HG02588 (cell line): ENCODE measurements around the gene LIN7B.

Source experiments
- ATAC-seq: cut with Tn5 transposase; IDR thresholded peaks from one replicate; pipeline ENCODE4 v1.9.1; 2021; ENCODE audit warnings: mild to moderate bottlenecking, moderate library complexity; ENCODE audit not compliant: unreplicated experiment

LIN7B gene

DNA sequence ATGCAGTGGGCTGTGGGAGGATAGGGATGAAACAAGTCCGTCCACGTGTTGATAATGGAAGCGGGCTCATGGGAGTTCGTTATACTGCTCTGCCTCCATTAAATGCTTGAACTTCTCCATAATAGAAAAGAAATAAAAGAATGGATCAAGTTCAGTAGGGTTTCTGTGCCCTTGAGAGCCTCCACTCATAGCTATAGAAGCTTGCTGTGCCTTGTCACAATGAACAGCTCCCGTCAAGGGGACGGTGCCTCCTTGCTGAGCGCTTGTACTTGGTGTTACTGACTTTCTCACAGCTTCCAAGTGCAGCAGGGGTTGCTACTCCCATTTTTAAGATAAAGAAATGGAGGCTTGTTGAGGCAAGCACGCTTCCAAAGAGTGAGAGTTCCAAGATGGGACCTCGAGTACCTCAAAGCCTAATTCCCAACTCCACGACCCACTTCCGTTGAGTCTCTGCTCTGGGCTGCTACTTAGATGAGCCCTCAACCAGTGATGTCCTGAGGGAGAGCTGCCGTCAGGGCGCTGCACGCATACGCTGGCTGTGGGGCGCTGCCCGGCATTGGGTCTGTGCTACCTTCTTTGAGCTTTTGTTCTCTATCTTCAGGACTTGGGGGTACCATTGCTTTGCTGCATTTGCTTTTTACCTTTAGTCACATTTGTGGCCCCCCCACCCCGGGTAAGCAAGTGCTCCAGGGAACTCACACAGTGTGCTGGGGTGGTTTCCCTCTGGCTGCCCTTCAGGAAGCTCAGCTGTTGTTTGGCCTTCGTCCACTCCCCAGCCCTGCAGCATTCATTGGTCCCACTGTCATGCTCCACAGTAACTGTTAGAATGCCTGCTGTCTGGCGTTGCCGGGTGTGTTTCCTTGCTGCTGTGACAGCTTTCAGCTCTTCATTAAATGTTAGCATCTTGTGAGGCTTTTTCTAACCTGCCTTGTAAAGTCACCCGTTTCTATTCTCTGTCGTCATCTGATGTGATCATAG lies 19.4 kb upstream of the LIN7B start:
- no peak for ATAC-seq

DNA sequence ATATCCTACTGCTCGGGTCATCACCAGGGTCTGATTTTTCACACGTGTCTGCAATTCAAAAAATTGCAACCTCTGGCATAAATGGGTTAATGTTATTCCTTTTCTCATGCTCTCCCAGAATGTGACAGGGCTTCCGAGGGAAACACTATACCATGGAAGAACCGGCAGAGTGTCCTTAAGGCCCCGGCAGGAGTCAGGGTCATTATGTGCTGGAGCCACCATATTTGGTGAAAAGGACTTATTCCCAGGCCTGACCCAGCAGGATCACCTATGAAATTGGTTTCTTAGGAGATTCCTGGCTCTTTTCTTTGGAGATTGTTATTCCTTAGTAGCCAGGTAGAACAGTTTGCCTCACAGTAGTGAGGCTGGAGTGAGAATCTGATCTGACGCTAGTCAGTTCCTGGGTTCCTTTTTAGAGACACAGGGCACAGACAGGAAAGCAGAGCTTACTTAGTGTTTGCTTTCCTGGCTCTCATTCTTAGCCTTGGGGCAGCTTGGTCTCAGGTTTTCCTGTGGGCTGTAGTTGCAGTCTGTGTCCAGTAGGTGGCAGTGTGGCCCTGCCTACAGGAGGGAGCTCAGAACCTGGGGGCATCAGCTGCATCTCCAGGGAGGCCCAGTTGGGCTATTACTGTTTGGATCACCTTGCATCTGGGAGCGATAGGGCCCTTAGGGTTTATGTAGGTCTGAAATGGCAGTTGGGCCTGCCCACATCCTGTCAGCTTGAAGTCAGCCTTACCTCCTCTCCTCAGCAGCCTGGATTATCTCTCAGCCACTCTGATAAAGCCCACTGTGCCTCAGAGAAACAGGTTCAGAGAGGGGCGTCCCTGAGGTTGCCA lies 16.5 kb upstream of the LIN7B start:
- no peak for ATAC-seq

DNA sequence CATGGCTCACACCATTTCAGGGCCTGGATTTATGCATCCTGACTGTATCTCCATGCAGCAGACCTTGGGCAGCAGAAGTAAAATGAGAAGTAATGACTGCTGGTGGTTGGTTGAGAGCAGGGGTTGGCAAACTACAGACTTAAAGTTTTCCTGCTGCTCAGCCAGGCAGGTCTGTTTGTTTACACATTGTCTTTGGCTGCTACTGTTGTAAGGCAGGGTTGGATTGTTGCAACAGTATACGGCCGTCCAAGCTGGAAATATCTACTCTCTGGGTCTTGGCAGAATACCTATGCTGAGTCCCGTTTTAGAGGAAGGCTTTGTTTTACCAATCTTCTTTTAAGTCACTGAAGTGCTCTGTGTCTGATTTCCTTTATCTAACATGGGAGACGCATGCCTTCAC lies 15.4 kb upstream of the LIN7B start:
- no peak for ATAC-seq

DNA sequence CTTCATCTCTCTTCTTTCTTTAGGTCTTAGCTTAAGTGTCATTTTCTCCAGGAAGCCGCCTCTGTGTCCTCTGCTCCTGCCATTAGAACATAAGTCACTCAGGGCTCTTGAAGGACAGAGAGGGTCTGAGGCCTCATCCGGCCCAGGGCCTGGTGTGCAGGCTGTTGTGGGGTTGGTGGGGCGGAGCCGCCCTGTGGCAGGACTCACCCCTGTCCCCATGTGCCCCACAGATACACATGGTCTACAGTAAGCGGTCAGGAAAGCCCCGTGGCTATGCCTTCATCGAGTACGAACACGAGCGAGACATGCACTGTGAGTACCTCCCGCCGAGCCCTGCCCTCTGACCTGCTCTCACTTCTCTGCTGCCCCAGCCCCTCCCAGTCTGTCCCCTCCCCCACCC lies 13.0 kb upstream of the LIN7B start:
- ATAC-seq: no peak

DNA sequence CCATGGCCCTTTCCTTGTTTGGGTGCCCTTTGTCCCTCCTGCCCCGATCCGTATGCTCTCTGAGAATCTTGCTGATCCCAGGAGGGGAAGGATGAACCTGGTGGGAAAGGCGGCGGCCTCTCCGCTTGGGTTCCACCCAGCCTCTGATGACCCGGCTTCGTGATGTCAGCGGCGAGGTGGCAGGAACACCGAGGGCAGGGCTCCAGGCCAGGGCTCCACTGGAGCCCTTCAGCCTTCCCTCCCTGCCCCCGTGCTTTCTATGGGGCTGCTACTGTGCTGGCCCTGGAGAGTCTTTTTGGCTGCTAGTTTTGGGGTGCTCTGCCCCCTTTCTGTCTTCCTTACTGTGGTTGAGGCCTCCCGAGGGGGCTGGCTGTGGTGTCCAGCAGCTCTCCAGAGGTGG lies 11.9 kb upstream of the LIN7B start:
- no peak for ATAC-seq

DNA sequence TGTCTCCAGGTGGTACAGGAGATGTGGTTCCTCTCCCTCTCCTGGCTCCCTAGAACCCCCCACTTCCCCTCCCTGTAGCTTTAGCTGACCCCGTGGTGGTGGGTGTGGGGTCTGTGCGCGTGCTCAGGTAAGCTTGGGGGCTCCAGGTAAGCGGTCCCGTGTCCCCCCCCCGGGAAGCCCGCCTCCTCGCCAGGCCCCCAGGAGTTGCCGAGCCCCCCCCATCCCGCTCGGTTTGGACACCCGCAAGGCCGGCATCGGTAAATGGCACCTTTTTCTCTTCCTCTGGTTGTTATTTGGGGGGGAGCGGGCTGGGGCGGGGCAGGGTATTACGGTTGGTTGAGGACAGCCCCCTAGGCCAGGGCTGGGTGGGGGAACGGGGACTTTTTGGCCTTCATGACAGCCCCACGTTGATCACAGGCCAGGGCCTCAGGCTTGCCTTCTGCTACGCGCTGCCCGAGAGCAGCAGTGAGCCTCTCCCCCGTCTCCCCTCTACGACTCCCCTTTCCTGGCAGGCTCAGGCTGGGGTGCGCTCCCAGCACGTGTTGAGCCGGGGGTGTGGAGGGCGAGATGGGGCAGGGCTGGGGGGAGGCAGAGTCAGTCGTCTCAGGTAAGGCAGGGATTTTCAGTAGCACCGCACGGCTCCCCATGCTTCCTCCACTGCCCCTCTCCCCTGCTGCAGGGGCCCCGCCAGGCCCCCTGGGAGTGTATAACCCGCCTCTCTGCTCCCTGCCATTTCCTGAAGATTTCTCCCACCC lies 10.7 kb upstream of the LIN7B start:
- ATAC-seq: no peak

DNA sequence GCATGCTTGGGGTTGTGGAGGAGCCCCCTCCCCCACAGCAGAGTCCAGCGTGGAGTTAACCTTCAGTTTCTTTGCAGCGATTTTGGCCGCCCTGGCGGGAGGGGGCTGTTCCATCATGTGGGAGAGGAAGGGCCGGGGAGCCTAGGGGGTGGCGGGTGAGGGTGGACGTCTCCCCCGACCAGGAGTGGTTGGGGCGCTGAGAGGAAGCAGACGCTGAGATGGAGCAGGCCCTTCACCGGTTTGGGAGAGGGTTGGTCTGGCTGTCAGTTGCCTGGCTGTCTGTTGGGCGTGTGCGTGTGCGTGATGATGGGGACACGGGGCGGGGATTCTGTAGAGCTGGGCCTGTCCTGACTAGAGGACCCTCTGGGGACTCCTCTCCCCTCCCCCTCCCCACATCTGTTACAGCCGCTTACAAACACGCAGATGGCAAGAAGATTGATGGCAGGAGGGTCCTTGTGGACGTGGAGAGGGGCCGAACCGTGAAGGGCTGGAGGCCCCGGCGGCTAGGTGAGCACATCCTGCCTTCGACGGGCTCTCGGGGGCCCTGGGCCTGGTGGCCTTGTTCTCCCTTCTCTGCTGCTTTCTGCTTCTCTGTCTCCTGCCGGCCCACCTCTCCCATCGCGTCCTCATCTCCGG lies 9.8 kb upstream of the LIN7B start:
- ATAC-seq: no peak

DNA sequence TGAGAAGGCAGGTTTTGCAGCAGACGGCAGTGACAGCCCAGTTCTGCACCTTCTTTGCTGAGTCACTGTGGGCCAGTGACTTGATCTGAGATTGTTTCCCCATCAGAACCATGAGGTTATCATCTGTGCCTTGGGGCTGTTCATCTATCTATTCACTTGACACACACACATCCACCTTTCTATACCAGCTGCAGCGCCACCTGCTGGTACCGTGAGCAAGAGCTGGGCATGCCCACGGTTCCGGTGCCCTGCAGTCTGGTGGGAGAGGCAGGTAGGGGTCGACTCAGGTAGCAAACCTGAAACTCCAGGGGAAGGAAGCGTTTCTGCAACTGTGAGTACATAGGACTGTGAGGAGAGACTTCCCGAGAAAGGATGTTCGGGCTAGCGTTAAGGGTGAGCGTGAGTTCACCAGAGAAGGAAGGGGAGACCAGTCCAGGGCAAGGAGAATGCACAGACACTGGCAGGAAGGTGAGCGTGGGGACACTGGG lies 7.5 kb upstream of the LIN7B start:
- no peak for ATAC-seq

DNA sequence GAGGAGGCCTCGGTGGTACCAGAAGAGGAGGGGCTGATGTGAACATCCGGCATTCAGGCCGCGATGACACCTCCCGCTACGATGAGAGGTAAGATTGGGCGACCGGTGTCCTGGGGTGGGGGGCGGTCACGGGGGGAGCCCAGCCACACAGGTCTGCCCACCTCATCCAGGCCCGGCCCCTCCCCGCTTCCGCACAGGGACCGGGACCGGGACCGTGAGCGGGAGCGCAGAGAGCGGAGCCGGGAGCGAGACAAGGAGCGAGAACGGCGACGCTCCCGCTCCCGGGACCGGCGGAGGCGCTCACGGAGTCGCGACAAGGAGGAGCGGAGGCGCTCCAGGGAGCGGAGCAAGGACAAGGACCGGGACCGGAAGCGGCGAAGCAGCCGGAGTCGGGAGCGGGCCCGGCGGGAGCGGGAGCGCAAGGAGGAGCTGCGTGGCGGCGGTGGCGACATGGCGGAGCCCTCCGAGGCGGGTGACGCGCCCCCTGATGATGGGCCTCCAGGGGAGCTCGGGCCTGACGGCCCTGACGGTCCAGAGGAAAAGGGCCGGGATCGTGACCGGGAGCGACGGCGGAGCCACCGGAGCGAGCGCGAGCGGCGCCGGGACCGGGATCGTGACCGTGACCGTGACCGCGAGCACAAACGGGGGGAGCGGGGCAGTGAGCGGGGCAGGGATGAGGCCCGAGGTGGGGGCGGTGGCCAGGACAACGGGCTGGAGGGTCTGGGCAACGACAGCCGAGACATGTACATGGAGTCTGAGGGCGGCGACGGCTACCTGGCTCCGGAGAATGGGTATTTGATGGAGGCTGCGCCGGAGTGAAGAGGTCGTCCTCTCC lies 6.3 kb upstream of the LIN7B start:
- ATAC-seq: no peak

DNA sequence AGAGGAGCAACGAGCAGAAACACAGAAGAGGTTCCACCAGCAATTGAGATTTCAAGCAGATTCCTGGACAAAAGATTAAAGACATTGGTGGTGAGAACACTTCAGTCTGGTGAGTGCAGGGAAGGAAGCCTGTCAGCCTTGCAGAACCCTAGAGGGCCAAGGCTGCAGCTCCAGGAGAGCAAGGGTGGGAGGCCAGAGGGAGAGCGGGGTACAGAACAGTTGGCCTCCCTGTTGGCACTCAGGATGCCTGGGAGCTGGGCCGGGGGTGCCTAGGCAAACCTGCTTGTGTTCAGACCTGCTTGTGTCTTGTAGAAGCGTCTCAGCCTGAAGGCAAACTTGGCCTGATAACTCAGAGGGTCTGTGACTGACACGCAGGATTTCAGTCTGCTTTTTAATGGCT lies 5.1 kb upstream of the LIN7B start:
- no peak for ATAC-seq

DNA sequence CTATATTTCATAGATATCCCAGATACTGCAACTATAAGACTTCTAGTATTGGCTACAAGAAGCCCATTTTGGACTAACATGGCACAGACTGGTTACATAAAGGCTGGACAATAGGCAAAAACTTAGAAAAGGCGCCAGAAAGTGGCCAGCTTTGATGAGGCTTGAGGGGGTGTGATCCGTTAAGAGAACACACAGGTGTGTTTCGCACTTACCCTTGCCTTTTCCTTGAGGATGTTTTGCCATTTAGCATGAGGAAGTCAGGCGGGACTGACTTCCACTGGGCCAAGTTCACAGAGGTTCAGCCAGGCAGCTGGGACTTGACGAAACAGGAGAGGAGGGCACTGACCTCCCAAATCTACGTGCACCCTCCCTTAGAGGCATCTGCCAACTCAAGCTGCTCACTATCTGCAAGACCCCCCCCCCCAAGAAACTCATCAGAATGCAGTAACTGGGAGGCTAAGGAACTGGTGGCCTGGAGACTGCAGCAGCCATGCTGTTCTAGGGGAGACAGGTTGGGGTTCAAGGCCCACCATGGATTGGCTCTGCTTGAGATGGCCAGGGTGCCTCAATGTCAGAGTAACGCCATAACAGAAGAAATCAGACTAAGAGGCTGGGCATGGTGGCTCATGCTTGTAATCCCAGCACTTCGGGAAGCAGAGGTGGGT lies 4.5 kb upstream of the LIN7B start:
- no peak for ATAC-seq

DNA sequence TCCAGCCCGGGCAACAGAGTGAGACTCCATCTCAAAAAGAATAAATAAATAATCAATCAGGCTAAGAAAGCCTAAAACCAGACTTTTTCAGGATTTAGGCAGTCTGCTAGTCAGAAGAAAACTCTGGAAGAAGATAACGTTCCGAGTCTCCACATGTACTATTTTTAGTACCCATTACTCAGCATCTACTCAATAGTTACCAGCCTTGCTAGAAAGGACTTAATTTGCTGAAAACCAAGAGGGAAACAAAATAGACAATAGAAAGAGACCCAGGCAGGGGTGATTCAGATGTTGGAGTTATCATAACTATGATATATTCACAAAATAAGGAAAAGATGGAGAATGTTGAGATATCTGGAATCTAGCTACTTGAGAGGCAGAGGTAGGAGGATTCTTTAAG lies 3.6 kb upstream of the LIN7B start:
- no peak for ATAC-seq

DNA sequence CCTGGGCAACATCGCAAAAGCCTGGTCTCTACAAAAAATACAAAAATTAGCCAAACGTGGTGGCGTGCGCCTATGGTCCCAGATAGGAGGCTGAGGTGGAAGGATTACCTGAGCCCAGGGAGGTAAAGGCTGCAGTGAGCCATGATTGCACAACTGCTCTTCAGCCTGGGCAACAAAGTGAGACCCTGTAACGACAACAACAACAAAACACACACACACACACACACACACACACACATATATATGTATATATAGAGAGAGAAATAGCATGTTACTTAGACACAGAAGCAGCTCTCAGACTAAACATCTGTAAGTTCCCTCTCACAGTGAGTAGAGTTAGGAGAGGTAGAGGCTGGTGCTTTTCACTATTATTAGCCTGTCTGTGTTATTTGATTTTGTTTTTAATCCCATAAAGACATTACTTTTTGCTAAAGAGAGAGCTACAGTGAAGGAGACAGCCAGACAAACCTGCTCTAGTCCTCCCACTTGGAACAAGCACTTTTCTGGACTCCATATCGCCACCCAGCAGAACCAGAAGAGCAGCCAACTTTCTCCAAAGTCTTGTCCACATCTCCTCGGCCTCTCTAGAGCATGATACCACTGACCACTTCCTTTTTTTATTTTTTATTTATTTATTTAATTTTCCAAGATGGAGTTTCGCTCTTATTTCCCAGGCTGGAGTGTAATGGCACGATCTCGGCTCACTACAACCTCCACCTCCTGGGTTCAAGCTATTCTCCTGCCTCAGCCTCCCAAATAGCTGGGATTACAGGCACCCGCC lies 2.8 kb upstream of the LIN7B start:
- no peak for ATAC-seq

DNA sequence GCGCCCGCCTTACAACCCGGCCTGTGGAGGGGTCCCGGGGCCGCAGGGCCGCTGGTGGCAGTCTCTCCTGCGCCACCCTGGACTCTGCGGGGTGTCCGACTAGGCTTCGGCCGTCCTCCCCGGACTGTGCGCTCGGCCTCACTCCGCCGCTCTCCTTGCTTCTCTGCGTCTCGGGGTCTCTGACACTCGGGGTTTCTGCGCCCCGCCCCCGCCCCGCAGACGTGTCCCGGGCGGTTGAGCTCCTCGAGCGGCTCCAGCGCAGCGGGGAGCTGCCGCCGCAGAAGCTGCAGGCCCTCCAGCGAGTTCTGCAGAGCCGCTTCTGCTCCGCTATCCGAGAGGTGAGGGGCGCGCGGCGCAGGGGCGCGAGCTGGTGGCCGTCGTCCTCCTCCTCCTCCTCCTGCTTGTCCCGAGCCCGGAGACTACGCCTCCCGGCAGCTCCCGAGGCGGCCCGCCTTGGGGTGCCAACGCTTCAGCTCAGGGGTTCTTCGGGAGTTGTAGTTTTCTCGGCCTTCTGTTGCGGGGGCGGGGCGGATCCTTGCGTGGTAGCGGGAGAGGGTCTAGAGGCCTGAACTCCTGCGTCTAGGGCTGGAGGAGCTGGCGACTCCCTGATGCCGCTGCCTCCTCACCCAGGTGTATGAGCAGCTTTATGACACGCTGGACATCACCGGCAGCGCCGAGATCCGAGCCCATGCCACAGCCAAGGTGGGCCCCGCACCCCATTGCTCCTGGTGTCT lies 627 bp downstream of the LIN7B start:
- ATAC-seq: no peak

DNA sequence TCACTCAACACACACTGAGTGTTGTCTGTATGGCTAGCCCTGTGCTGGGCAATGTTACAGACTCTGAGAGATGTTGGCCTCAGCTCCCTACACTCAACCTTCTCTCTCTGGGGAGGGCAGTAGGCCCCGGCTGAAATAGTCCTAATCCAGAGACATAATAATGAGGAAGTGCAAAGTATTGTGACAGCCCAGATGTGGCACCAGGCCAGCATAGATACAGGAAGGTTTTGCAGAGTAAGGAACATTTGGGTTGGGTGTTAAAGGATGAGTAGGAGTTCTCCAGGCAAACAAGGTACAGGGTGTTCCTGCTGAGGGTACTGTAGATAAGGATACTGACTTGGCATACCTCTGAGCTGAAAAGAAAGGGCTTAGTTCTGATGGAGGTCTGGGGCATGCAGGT lies 2.4 kb downstream of the LIN7B start:
- no peak for ATAC-seq

DNA sequence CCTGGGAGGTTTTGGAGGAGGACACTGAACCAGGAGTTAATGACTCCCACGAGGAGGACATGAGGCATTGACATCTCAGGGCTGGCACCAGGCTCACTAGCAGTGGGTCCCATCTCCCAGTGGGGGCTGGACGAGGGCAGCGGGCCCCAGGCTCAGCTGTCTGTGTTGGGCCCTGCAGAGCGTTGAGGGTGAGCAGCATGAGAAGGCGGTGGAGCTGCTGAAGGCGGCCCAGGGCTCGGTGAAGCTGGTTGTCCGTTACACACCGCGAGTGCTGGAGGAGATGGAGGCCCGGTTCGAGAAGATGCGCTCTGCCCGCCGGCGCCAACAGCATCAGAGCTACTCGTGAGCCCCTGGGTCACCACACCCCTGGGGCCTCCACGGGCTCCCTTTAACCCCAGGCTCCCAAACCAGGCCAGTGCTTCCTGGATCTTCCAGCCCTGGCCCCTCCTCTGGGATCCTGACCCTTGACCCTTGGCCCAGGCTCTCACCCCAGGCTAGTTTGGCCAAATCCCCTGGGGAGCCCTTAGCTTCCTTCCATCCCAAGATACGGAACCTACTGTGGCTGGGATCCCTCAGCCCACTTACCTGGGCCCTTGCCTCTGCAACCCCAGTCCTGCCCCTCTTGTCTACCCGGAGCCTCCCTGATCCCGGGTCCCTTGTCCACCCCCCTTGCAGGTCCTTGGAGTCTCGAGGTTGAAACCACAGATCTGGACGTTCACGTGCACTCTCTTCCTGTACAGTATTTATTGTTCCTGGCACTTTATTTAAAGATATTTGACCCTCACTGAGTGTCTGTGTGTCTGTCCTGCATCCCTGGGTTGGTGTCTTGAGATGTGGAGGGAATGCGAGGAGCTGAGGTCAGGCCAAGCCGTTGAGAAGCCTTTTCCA lies 3.8 kb downstream of the LIN7B start:
- ATAC-seq: no peak
